ENCODE measurements around the gene FAM83C. TPM values are rescaled to one million over a fixed set of nuclear protein-coding genes. Genes with fewer than 3 reads are reported as not detected.

The FAM83C gene
- polyA plus RNA-seq, 1 of the 3 experiments (the other 2 are of a cell fraction), result not detected

DNA sequence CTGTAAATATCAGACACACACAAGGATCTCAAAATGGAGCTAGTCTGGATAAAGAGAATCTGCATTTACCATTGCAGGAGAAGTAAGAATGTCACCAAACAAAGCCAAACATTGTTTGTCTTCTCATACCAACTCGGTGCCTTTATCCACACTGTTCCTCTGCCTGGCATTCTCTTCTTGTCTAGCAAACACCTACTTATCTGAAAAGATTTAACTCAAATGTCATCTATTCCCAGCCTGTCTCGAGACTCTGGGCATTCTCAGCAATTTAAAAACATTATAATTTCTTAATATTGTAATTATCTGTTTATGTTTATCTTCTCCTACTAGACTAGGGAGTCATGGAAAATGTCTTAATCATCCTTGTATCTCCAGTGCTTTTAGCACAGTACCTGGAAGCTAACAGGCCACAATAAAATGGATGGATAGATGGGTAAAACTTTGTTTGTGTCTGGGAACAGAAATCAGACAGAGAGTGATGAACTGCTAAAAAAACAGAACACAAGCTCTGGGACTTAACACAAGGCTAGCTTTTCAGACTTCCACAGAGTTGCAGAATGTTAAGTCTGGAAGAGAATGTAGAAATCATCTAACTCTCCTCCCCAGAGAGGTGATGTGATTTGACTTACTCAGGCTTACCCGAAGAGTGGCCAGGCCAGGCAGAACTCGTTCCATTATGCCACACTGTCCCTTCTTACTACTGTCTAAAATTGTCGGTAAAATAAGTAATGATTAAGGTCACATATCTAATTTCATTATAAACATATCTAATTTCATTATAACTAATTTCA lies 42.3 kb upstream of the FAM83C start (continued):
- TF ChIP-seq EP300 (IDR thresholded peaks at IDR 0.05; ENCODE audit: borderline replicate concordance in 1 of 2, low read depth in 1 of 2, low read length in 1 of 2) (no peak), TAF1 (IDR thresholded peaks at IDR 0.05; ENCODE audit: borderline replicate concordance, low read depth, low read length) (no peak), TEAD4 (IDR thresholded peaks at IDR 0.05; ENCODE audit: borderline replicate concordance, insufficient read depth) (no peak)

GRCh38 chr20:35333606-35334005 lies 41.4 kb upstream of the FAM83C start:
- DNase-seq, result no peak
- H3K4me1 ChIP-seq (ENCODE audit: control insufficient read depth in 1 of 2, insufficient read depth in 2 of 2, low read depth in 1 of 2, low read length in 1 of 2), result peaks cover 0 to 13% of the 10 kb centered on the region in 2 experiments; a peak in 2 of 4 replicates
- H2AFZ ChIP-seq (ENCODE audit: low read depth), result no peak overlapping the region
- peaks cover 0 to 3% of the 10 kb centered on the region in 2 experiments for H3K36me3 ChIP-seq (replicated peaks in 1 of 2; ENCODE audit: control insufficient read depth in 1 of 2, insufficient read depth in 2 of 2, low read length in 1 of 2)
- TF ChIP-seq, protein P1, sequence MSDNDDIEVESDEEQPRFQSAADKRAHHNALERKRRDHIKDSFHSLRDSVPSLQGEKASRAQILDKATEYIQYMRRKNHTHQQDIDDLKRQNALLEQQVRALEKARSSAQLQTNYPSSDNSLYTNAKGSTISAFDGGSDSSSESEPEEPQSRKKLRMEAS (IDR thresholded peaks at IDR 0.05; ENCODE audit: low read depth), result no peak
- TF ChIP-seq GABPA (IDR thresholded peaks at IDR 0.05; ENCODE audit: low read depth) (no peak), GATA2 (CRISPR knock-in tag; IDR thresholded peaks at IDR 0.05) (no peak), POLR2AphosphoS5 (IDR thresholded peaks at IDR 0.05; ENCODE audit: low read depth, low read length) (no peak), JUND (IDR thresholded peaks at IDR 0.05) (no peak), ZBTB33 (IDR thresholded peaks at IDR 0.05; ENCODE audit: borderline replicate concordance, low read depth) (no peak), FOXM1 (IDR thresholded peaks at IDR 0.05; ENCODE audit: low read depth) (no peak), SIN3A (IDR thresholded peaks at IDR 0.05; ENCODE audit: borderline replicate concordance, low read depth, low read length) (no peak), SMC3 (IDR thresholded peaks at IDR 0.05; ENCODE audit: low read depth, low read length) (no peak), CTCF (IDR thresholded peaks at IDR 0.05) (no peak), CHD2 (IDR thresholded peaks at IDR 0.05; ENCODE audit: low read length, partially characterized antibody) (no peak), TCF12 (IDR thresholded peaks at IDR 0.05) (no peak), ELF1 (IDR thresholded peaks at IDR 0.05) (no peak)
- TF ChIP-seq, protein P2, sequence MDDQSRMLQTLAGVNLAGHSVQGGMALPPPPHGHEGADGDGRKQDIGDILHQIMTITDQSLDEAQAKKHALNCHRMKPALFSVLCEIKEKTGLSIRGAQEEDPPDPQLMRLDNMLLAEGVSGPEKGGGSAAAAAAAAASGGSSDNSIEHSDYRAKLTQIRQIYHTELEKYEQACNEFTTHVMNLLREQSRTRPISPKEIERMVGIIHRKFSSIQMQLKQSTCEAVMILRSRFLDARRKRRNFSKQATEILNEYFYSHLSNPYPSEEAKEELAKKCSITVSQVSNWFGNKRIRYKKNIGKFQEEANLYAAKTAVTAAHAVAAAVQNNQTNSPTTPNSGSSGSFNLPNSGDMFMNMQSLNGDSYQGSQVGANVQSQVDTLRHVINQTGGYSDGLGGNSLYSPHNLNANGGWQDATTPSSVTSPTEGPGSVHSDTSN (IDR thresholded peaks at IDR 0.05), result no peak
- TF ChIP-seq, protein P3, sequence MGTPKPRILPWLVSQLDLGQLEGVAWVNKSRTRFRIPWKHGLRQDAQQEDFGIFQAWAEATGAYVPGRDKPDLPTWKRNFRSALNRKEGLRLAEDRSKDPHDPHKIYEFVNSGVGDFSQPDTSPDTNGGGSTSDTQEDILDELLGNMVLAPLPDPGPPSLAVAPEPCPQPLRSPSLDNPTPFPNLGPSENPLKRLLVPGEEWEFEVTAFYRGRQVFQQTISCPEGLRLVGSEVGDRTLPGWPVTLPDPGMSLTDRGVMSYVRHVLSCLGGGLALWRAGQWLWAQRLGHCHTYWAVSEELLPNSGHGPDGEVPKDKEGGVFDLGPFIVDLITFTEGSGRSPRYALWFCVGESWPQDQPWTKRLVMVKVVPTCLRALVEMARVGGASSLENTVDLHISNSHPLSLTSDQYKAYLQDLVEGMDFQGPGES (IDR thresholded peaks at IDR 0.05; ENCODE audit: low read depth, low read length), result no peak
- TF ChIP-seq, protein P4, sequence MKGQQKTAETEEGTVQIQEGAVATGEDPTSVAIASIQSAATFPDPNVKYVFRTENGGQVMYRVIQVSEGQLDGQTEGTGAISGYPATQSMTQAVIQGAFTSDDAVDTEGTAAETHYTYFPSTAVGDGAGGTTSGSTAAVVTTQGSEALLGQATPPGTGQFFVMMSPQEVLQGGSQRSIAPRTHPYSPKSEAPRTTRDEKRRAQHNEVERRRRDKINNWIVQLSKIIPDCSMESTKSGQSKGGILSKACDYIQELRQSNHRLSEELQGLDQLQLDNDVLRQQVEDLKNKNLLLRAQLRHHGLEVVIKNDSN (IDR thresholded peaks at IDR 0.05; ENCODE audit: borderline replicate concordance, low read depth), result no peak
- POLR2A ChIA-PET, result no interaction called here
- H3K4me2 ChIP-seq, result no peak overlapping the region
- H3F3A ChIP-seq (replicated peaks; ENCODE audit: insufficient read depth), result peaks cover 3% of the 10 kb centered on the region
- H3K27me3 ChIP-seq (ENCODE audit: insufficient read depth), result no peaks in the 10 kb centered on the region
- no peak overlapping the region for H3K27ac ChIP-seq (ENCODE audit: low read depth in 2 of 2, low read length in 1 of 2)
- H4K20me1 ChIP-seq (ENCODE audit: insufficient read depth), result no peaks in the 10 kb centered on the region
- H3K9ac ChIP-seq, result no peak overlapping the region
- no peaks in the 10 kb centered on the region for H3K79me2 ChIP-seq (ENCODE audit: insufficient read depth)
- H3K9me3 ChIP-seq, result no peaks in the 10 kb centered on the region
- no peaks in the 10 kb centered on the region for H3K9me2 ChIP-seq
- CTCF ChIA-PET, result interaction anchor here (0.9 to 1.4 kb wide), 2 partner anchors 16 to 27 kb away, joined by 3 read pairs; no protein-coding TSS in a partner anchor
- H3K4me3 ChIP-seq (ENCODE audit: low read depth in 2 of 2, low read length in 1 of 2), result no peak overlapping the region
- WGBS (ENCODE audit: low lambda C conversion rate), result 84% methylated on average over 4 of the region's 4 CpGs

All from SK-N-SH (cell line).